ENCODE data around the gene RBL2. TPM values are rescaled to one million over a fixed set of nuclear protein-coding genes. Genes with fewer than 3 reads are reported as not detected.

RBL2 gene
- total and polyA plus RNA-seq, 9 of the 15 experiments (the other 6 are each of a cell fraction or from before 2014, with no cell fraction given) = 7.8 to 76.3 (median 28.5) TPM

DNA sequence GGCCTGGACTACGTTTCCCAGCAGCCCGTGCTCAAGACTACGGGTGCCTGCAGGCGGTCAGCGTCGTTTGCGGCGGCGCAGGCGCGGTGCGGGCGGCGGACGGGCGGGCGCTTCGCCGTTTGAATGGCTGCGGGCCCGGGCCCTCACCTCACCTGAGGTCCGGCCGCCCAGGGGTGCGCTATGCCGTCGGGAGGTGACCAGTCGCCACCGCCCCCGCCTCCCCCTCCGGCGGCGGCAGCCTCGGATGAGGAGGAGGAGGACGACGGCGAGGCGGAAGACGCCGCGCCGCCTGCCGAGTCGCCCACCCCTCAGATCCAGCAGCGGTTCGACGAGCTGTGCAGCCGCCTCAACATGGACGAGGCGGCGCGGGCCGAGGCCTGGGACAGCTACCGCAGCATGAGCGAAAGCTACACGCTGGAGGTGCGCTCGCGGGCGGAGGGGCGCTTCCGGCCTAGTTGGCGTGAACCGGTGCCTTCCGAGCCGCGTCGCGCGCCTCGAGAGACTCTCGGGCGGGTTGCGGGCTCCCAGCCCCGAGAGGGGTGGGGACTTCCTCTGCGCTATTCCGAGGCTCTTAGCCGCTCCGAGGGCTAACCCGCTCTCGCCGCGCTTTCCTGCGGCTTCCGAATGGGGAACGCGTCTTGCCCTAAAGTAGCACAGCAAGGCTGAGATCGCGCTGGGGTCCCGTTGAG lies at the start of gene RBL2 (continued):
- TF ChIP-seq KAT7 (CRISPR knock-in tag; IDR thresholded peaks at IDR 0.05; ENCODE audit: borderline replicate concordance) (no peak), BRCA1 (IDR thresholded peaks at IDR 0.05) (no peak), BRCA1 (CRISPR knock-in tag; IDR thresholded peaks at IDR 0.05) (no peak), TARDBP (IDR thresholded peaks at IDR 0.05) (0 out of 2 replicates have a peak, but pooled peaks have one; percentile 16), ZNF57 (CRISPR knock-in tag; IDR thresholded peaks at IDR 0.05) (no peak), U2AF2 (optimal IDR thresholded peaks at IDR 0.05; ENCODE audit: low read depth, low read length) (no peak), HNRNPK (IDR thresholded peaks at IDR 0.05; ENCODE audit: low read depth, low read length, poor library complexity, severe bottlenecking) (no peak), KLF10 (CRISPR knock-in tag; IDR thresholded peaks at IDR 0.05) (no peak), POU5F1 (IDR thresholded peaks at IDR 0.05; ENCODE audit: borderline replicate concordance, low read depth, low read length, partially characterized antibody) (peak; percentile 99), ZNF408 (CRISPR knock-in tag; IDR thresholded peaks at IDR 0.05; ENCODE audit: low read depth) (no peak), ELF4 (CRISPR knock-in tag; IDR thresholded peaks at IDR 0.05) (no peak), CC2D1A (IDR thresholded peaks at IDR 0.05) (no peak), NR2C2 (CRISPR knock-in tag; IDR thresholded peaks at IDR 0.05) (no peak; the same call in 1 of the 2 replicates), NR2C2 (tag; IDR thresholded peaks at IDR 0.05) (peak; percentile 58), TAF1 (IDR thresholded peaks at IDR 0.05; ENCODE audit: control insufficient read depth, extremely low read depth, insufficient read depth, low read length, severe bottlenecking) (no peak)
- TF ChIP-seq, protein P1, sequence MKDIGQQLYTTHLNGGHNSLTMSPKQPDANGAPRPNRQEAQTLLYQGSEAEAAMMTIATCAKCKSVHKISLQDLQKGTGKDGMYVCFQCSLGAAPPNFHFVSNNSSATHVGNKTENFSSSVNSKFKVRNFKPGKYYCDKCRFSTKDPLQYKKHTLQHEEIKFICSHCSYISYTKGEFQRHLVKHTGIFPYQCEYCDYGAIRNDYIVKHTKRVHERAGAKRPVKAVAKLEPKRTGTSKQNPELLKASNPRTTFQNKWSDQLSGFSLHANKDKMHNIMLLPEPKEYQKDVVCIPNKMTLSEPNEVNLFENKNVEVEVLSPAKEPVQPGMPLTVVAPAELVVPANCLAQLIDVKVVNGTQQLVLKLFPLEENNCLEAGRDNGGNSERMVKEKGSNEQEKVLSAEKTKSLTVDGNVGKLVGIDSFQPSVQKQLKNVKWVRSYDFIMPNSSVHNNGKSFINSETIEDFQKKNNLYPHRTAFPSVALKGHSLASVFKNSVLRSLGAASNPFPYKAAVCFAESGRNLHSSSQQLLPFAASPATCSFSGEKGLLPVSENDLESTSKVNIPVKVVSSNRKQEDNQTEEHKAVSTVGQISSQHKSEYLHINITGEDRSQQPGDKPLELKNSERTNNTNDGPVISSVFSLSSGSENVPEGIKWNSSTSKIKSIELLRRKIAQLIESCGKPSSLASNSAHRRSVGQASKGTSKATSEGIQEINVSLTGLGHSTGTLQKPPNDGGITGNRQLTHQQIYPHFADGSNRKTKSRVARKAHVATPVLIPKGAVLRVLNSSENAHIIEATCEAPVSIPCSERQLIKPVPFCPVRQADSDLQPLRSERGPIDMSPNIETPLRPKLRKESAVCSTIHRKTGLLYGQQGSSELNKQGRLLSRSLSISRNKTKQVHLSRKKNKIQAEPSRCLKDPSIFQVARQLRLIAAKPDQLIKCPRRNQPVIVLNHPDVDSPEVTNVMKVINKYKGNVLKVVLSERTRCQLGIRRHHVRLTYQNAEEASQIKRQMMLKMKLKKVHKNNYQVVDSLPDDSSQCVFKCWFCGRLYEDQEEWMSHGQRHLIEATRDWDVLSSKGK (CRISPR knock-in tag; IDR thresholded peaks at IDR 0.05) = no peak
- TF ChIP-seq, protein P2, sequence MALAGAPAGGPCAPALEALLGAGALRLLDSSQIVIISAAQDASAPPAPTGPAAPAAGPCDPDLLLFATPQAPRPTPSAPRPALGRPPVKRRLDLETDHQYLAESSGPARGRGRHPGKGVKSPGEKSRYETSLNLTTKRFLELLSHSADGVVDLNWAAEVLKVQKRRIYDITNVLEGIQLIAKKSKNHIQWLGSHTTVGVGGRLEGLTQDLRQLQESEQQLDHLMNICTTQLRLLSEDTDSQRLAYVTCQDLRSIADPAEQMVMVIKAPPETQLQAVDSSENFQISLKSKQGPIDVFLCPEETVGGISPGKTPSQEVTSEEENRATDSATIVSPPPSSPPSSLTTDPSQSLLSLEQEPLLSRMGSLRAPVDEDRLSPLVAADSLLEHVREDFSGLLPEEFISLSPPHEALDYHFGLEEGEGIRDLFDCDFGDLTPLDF (CRISPR knock-in tag; IDR thresholded peaks at IDR 0.05) = 0 out of 2 replicates have a peak, but pooled peaks have one; percentile 48
- TF ChIP-seq, protein P3, sequence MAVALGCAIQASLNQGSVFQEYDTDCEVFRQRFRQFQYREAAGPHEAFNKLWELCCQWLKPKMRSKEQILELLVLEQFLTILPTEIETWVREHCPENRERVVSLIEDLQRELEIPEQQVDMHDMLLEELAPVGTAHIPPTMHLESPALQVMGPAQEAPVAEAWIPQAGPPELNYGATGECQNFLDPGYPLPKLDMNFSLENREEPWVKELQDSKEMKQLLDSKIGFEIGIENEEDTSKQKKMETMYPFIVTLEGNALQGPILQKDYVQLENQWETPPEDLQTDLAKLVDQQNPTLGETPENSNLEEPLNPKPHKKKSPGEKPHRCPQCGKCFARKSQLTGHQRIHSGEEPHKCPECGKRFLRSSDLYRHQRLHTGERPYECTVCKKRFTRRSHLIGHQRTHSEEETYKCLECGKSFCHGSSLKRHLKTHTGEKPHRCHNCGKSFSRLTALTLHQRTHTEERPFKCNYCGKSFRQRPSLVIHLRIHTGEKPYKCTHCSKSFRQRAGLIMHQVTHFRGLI (CRISPR knock-in tag; IDR thresholded peaks at IDR 0.05) = no peak
- TF ChIP-seq, protein P4, sequence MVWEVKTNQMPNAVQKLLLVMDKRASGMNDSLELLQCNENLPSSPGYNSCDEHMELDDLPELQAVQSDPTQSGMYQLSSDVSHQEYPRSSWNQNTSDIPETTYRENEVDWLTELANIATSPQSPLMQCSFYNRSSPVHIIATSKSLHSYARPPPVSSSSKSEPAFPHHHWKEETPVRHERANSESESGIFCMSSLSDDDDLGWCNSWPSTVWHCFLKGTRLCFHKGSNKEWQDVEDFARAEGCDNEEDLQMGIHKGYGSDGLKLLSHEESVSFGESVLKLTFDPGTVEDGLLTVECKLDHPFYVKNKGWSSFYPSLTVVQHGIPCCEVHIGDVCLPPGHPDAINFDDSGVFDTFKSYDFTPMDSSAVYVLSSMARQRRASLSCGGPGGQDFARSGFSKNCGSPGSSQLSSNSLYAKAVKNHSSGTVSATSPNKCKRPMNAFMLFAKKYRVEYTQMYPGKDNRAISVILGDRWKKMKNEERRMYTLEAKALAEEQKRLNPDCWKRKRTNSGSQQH (CRISPR knock-in tag; IDR thresholded peaks at IDR 0.05) = no peak
